ENCODE data around the gene ORMDL1.

ORMDL1 gene

GRCh38 chr2:189783927-189784867 lies at the start of gene ORMDL1, which contains the start of gene PMS1:
Gene ORMDL1, minus strand, starts transcription at chr2:189784339. Its CDS starts 1,744 bp downstream, at chr2:189782595.
Gene PMS1, plus strand, starts transcription at chr2:189784450. Its CDS starts 7,360 bp downstream, at chr2:189791810.
- peak; percentile 91 for DNase-seq

GRCh38 chr2:189830510-189830909 lies 46.4 kb upstream of the ORMDL1 start:
- DNase-seq = no peak

- DNase-seq = no peak
Measured at GRCh38 chr2:189829102-189829833, 45.1 kb upstream of the ORMDL1 start.

- no peak for DNase-seq
Measured at GRCh38 chr2:189826039-189826438, 41.9 kb upstream of the ORMDL1 start.

GRCh38 chr2:189824694-189825396 lies 40.7 kb upstream of the ORMDL1 start:
- DNase-seq = no peak

GRCh38 chr2:189821953-189822748 lies 38.0 kb upstream of the ORMDL1 start:
- DNase-seq = no peak

- DNase-seq = no peak
Measured at GRCh38 chr2:189819297-189819704, 35.2 kb upstream of the ORMDL1 start.

GRCh38 chr2:189818249-189819038 lies 34.3 kb upstream of the ORMDL1 start:
- no peak for DNase-seq

- DNase-seq = no peak
Measured at GRCh38 chr2:189803431-189803830, 19.3 kb upstream of the ORMDL1 start.

GRCh38 chr2:189802396-189802912 lies 18.3 kb upstream of the ORMDL1 start:
- DNase-seq = no peak

- DNase-seq = no peak
Measured at GRCh38 chr2:189799531-189799930, 15.4 kb upstream of the ORMDL1 start.

GRCh38 chr2:189799030-189799331 lies 14.8 kb upstream of the ORMDL1 start:
- DNase-seq = no peak

GRCh38 chr2:189798312-189799029 lies 14.3 kb upstream of the ORMDL1 start:
- no peak for DNase-seq

- no peak for DNase-seq
Measured at GRCh38 chr2:189797902-189798301, 13.8 kb upstream of the ORMDL1 start.

- DNase-seq = no peak
Measured at GRCh38 chr2:189794310-189794709, 10.2 kb upstream of the ORMDL1 start.

GRCh38 chr2:189791338-189792042 lies 7.4 kb upstream of the ORMDL1 start:
- no peak for DNase-seq

- DNase-seq = no peak
Measured at GRCh38 chr2:189783451-189783926, 650 bp downstream of the ORMDL1 start.

- DNase-seq = no peak
Measured at GRCh38 chr2:189782221-189782671, 1.9 kb downstream of the ORMDL1 start.

GRCh38 chr2:189772212-189772611 lies 11.9 kb downstream of the ORMDL1 start:
- no peak for DNase-seq

Data from NCI-H2171 (cell line).